ENCODE measurements around the gene OXCT2.

OXCT2 gene

DNA sequence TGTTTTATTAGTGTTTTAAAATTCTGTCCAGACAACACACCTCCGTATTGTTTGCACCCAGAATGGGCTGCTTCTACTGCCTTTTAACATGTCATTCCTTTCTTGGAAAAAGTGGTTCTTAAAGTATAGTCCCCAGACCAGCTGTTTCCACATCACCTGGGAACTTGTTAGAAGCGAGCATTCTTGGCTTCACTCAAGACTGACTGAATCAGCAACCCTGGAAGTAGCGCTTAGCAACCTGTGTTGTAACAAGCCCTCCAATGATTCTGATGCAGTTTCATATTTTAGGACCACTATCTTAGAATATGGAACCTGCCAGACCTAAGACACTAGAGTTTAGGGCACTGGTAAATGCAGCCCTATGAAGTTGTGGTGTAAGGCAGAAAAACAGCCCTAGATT, 38.4 kb downstream of the OXCT2 start:
- no peak for DNase-seq

DNA sequence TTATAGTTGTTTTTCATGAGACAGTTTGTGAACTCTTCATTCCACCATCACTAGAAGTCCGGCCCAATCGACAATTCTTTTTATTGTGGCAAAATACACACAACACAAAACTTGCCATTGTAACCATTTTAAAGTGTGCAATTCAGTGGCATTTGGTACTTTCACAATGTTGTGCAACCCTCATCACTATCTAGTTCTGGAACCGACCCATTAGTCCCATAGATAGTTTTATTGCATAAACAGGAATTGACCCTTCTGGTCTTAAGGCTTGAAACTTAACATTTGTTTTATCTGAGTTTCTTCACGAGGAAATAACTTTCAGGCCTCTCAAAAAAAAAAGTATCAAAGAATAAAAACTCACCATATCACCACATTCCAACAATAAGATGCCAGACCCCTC, 41.3 kb downstream of the OXCT2 start:
- no peak for DNase-seq

DNA sequence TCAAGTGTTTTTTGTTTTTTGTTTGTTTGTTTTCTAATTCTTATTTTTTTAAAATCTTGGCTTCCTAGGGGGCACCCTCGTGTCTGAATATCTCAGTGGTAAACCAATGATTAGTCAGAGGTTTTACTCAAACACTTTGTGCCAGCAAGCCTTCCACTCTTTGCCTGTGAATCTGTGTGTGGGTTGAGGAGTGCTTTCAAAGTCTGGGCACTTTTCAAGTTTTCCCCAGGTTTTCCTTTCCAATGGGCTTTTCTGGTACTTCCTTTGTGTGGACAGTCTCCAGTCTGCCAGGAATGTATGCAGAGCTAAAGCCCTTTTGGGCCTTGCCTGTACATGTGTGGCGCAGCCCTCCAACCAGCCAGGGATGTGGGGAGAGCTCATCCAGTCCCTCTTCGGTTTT, 42.1 kb downstream of the OXCT2 start:
- DNase-seq = no peak

DNA sequence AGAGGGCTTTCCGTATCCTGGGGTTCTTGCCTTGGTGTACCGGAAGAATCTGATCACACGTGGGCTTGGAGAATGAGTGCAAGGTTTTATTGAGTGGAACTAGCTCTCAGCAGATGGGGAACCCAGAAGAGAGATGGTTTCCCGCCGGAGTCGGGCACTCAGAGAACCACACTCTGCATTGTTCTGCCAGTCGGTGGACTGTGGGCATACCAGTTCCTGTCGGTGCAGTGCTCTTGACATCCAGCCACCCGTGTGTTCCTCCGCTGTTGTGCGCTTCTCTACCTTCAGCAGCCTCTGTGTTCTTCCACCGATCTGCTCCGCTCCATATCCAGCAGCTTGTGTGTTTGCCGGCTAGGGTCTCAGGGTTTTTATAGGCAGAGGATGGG, 43.2 kb downstream of the OXCT2 start:
- no peak for DNase-seq

DNA sequence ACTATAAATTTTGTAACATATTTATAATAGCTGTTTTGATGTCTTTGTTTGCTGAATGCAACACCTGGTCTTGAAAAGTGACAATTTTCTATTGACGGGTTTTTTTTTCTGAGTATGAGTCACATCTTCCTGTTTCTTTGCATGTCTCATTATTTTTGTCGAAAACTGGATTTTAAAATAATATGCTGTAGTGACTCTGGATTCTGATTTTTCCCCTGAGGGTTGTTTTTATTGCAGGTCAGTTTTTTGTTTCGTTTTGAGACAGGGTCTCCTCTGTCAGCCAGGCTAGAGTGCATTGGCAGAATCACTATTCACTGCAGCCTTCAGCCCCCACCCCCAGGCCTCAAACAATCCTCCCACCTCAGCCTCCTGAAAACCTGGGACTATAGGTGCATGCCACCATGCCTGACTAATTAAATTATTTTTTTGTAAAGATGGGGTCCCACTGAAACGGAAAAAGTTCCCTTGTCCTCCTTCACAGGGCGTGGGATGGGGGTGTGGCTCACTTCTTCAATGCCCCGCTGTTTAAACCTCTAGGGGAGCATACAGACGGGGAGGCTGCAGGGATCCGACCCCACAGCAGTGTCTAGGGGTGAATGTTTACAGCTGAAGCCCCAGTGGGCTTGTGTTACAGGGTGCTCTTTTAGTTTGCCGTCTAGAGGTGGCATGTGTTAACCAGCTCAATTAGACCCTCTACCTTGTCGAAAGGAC, 43.8 kb downstream of the OXCT2 start:
- no peak for DNase-seq

DNA sequence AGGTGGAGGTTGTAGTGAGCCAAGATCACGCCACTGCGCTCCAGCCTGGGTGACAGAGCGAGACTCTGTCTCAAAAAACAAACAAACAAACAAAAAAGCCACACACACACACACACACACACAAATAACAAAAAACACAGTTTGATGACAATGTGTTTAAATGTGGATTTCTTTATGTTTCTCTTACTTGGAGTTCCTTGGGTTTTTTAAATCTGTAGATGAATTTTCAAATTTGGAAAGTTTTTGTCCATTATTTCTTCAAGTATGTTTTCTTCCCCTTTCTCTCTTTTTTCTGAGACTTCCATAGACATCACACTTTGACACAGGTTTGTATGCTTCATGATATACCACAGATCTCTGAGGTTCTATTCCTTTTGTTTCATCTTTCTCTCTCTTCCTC, 44.5 kb downstream of the OXCT2 start:
- DNase-seq = no peak

DNA sequence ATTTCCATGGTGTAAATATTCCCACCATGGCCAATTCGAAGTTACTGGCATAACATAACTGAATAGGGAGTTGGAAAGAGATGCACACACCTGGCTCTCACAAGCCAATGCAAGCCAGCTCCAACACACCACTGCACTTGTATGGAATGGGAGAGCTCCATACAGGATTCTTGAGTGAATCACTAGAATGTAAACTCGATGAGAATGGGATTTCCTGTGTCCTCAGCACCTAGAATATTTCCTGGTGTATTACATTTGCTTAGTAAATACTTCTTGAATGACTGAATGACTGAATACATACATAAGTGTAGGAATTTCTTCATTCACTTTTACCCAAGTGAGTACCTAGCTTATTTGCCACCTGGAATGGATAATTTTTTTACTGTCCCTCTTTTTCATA, 48.7 kb downstream of the OXCT2 start:
- DNase-seq = no peak

DNA sequence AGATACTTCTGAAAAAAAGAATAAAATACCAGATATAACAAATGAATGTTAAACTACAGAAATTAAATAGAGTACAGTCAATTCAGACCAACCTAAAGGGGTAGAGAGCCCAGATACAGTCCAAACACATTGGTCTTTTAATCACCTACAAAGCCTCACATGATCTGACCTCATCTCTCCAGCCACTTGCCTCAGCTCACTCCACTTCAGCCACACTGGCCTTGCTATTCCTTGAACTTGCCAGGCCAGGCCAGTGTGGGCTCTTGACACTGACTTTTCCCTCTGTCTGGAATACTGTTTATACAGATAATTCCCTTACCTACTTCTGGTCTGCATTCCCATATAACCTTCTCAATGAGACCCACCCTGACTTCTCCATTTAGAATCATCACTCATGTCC, 49.5 kb downstream of the OXCT2 start:
- DNase-seq = no peak

DNA sequence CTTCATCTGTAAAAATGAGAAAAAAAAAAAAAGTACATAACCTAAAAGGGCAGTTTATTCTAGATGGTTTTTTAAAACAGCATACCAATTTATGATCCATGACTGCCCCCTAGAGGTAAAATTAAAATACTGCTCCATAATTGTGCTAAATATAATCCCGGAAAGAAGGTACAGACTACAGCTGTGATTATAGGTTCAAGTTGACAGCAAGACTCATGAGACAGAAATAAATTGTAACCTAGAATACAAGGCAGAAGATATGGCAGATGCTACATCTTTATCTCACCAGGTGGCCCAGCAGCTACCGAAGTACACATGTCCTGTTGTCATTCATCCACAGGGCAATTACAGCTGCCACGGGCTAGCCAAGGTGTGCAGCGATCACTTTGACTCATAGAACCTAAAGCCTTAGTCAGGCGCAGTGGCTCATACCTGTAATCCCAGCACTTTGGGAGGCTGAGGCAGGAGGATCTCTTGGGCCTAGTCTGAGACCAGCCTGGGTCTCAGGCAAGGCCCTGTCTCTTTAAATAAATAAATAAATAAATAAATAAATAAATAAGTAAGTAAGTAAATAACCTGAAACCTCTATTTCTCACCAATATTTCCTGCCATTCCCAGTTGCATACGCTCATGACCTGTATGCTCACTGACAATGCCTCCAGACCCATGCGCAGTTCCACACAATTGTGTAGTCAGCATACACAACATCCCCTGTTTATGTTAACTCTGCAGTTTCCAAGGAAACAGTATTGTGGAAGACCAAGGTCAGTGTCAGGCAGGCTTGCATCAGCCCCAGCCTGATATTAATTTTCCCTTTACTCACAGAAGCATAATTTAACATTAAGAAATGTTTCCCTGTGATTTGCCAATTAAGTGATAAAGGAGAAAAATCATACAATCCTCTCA, 50.8 kb downstream of the OXCT2 start:
- DNase-seq = no peak
